Gastroesophageal sphincter (tissue), 3 donors: ENCODE data around the gene TMEM232.

Experiments
- CTCF ChIP-seq, 4 experiments: fragments of 200-600 bp in 2 of 4; fragments of 450-650 bp in 2 of 4; sonication (generic) in 1 of 4; IDR thresholded peaks; one replicate each; pipeline ENCODE4 v1.5.1; 2017 to 2019; ENCODE audit warnings: antibody characterized with exemption in 4 of 4, mild to moderate bottlenecking in 2 of 4, moderate library complexity in 2 of 4
- EP300 ChIP-seq: sonication (generic); formaldehyde crosslinking; IDR thresholded peaks from one replicate; pipeline ENCODE4 v1.6.1; 2017; ENCODE audit warnings: antibody characterized with exemption, mild to moderate bottlenecking
- POLR2A ChIP-seq, 2 donors: fragments of 450-650 bp; IDR thresholded peaks; one replicate each; pipeline ENCODE4 v1.6.1; 2017; ENCODE audit warnings: antibody characterized with exemption in 2 of 2, mild to moderate bottlenecking in 2 of 2, moderate library complexity in 1 of 2
- POLR2AphosphoS5 ChIP-seq: sonication (generic); formaldehyde crosslinking; IDR thresholded peaks from one replicate; pipeline ENCODE4 v1.6.1; 2017; ENCODE audit warnings: antibody characterized with exemption

DNA sequence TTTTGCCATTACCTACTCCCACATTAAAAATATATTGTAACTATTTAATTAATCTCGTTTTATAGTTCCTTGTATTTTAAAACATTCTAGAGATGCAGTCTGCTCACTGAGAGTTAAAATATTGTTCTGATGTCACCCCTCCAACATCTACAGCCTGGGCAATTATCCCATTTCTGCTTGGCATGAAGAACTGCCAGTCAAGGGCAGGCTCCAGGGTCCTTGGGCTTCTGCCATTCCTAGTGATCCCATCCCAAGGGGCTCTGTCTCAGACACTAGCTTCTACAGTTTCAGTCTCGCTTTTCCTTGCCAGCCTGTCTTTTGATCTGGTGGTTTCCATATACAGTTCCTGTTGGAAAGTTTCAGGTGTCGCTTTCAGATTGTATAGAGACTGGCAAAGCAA lies 287.2 kb downstream of the TMEM232 start:
- TF ChIP-seq CTCF (IDR thresholded peaks at IDR 0.05) (no peak), POLR2AphosphoS5 (no peak), POLR2A (IDR thresholded peaks at IDR 0.05) (no peak), EP300 (no peak)
